Measurements from ENCODE around the gene CDON. TPM values are rescaled to one million over a fixed set of nuclear protein-coding genes. Genes with fewer than 3 reads are reported as not detected.
A peak's percentile ranks its signal among the peaks of the same experiment; 100 is the strongest.

Gene CDON
- total RNA-seq, 1 experiment from 2014 or later: 34.1 TPM

GRCh38 chr11:126039485-126040271, 23.0 kb downstream of the CDON start:
- no peaks in the 10 kb centered on the region for H3K27me3 Mint-ChIP-seq (ENCODE audit: low read depth)
- H3K4me1 Mint-ChIP-seq: peaks cover 4% of the 10 kb centered on the region
- no peaks in the 10 kb centered on the region for H3K9me3 Mint-ChIP-seq
- no peak overlapping the region for H3K4me3 Mint-ChIP-seq
- H3K36me3 Mint-ChIP-seq: peaks cover 3% of the 10 kb centered on the region
- H3K27ac Mint-ChIP-seq: peak overlapping the region; percentile 54; the same call in 1 of the 2 replicates
- ATAC-seq (no peak), DNase-seq (ENCODE audit: low spot score) (no peak)
- CTCF ChIA-PET: interaction anchor here (1.0 to 1.4 kb wide), 2 partner anchors 22 to 97 kb away, joined by 4 to 8 read pairs; no protein-coding TSS in a partner anchor
- TF ChIP-seq SP1 (CRISPR knock-in tag; conservative IDR thresholded peaks at IDR 0.05): no peak
- TF ChIP-seq ZNF425 (CRISPR knock-in tag; conservative IDR thresholded peaks at IDR 0.05): no peak
- no peak for TF ChIP-seq ZMAT4 (CRISPR knock-in tag; IDR thresholded peaks at IDR 0.05)
- no peak for TF ChIP-seq ZNF317 (CRISPR knock-in tag; IDR thresholded peaks at IDR 0.05; ENCODE audit: borderline replicate concordance, low read depth)
- no peak for TF ChIP-seq KAT7 (CRISPR knock-in tag; IDR thresholded peaks at IDR 0.05; ENCODE audit: borderline replicate concordance)
- TF ChIP-seq ZBTB21 (CRISPR knock-in tag; IDR thresholded peaks at IDR 0.05; ENCODE audit: borderline replicate concordance): no peak
- no peak for TF ChIP-seq HMGA2 (CRISPR knock-in tag; IDR thresholded peaks at IDR 0.05)
- TF ChIP-seq ZNF512 (CRISPR knock-in tag; IDR thresholded peaks at IDR 0.05; ENCODE audit: borderline replicate concordance): no peak
- TF ChIP-seq SMAD4 (CRISPR knock-in tag; IDR thresholded peaks at IDR 0.05): no peak
- TF ChIP-seq NR3C1 (CRISPR knock-in tag; conservative IDR thresholded peaks at IDR 0.05; ENCODE audit: low read depth): no peak
- no peak for TF ChIP-seq NR1H2 (CRISPR knock-in tag; IDR thresholded peaks at IDR 0.05)
- TF ChIP-seq MXD4 (CRISPR knock-in tag; IDR thresholded peaks at IDR 0.05; ENCODE audit: borderline replicate concordance): no peak
- TF ChIP-seq, protein P1, sequence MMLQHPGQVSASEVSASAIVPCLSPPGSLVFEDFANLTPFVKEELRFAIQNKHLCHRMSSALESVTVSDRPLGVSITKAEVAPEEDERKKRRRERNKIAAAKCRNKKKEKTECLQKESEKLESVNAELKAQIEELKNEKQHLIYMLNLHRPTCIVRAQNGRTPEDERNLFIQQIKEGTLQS (CRISPR knock-in tag; conservative IDR thresholded peaks at IDR 0.05): no peak
- TF ChIP-seq HMGXB4 (CRISPR knock-in tag; IDR thresholded peaks at IDR 0.05): no peak
- no peak for TF ChIP-seq TP53 (CRISPR knock-in tag; IDR thresholded peaks at IDR 0.05)
- TF ChIP-seq RELA (CRISPR knock-in tag; IDR thresholded peaks at IDR 0.05; ENCODE audit: borderline replicate concordance): no peak
- POLR2A ChIA-PET: no interaction called here

DNA sequence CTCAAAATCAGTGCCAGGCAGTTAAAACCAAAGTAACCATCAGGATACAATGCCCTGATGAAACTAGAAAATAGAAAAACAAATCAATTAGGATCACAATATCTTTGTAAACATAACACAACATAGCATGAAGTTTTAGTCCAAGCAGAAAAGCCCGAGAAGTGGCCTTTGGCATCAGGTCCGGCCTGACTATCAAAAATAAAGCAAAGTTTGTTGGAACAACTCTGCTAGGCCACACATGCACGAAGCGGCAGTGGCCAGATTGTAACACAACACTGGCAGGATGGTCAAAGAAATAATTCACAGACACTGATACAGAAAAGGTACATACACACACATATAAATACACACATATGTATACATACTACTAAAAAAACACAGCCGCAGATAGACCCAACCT, 26.9 kb downstream of the CDON start:
- no peak overlapping the region for H3K4me3 Mint-ChIP-seq
- no peak for DNase-seq (ENCODE audit: low spot score)
- H3K4me1 Mint-ChIP-seq: peaks cover 25% of the 10 kb centered on the region
- no peaks in the 10 kb centered on the region for H3K27me3 Mint-ChIP-seq (ENCODE audit: low read depth)
- H3K9me3 Mint-ChIP-seq: no peaks in the 10 kb centered on the region
- no peaks in the 10 kb centered on the region for H3K36me3 Mint-ChIP-seq
- POLR2A ChIA-PET: no interaction called here
- TF ChIP-seq RORB (CRISPR knock-in tag; IDR thresholded peaks at IDR 0.05) (no peak), FOXP1 (CRISPR knock-in tag; IDR thresholded peaks at IDR 0.05; ENCODE audit: borderline replicate concordance) (no peak), IRF2 (CRISPR knock-in tag; IDR thresholded peaks at IDR 0.05; ENCODE audit: borderline replicate concordance, low read depth) (no peak), ZNF425 (CRISPR knock-in tag; conservative IDR thresholded peaks at IDR 0.05) (no peak)
- TF ChIP-seq, protein P1 (CRISPR knock-in tag; conservative IDR thresholded peaks at IDR 0.05): no peak
- no peak overlapping the region for H3K27ac Mint-ChIP-seq
- no peak for ATAC-seq
- CTCF ChIA-PET: no interaction called here
